HFFc6 (cell line): ENCODE data around the gene GORASP1. TPM values are rescaled to one million over a fixed set of nuclear protein-coding genes. Genes with fewer than 3 reads are reported as not detected.
A peak's percentile ranks its signal among the peaks of the same experiment; 100 is the strongest.

Source experiments
- DNase-seq: peaks from one replicate; pipeline ENCODE4 v3.0.0-alpha.2; 2018
- H3K27ac Mint-ChIP-seq: 2 replicates; pipeline ENCODE4 v1.8.0; 2020; ENCODE audit warnings: mild to moderate bottlenecking, mixed read lengths
- H3K27me3 Mint-ChIP-seq: 2 replicates; pipeline ENCODE4 v1.8.0; 2021; ENCODE audit warnings: mild to moderate bottlenecking, moderate library complexity, mixed read lengths; ENCODE audit not compliant: insufficient read depth
- H3K36me3 Mint-ChIP-seq: 2 replicates; pipeline ENCODE4 v1.8.0; 2021; ENCODE audit warnings: low read depth, mixed read lengths
- H3K4me1 Mint-ChIP-seq: 2 replicates; pipeline ENCODE4 v1.8.0; 2020; ENCODE audit warnings: low read depth, mixed read lengths
- H3K4me3 Mint-ChIP-seq: 2 replicates; pipeline ENCODE4 v1.8.0; 2020; ENCODE audit warnings: mild to moderate bottlenecking, moderate library complexity, mixed read lengths
- H3K9me3 Mint-ChIP-seq: 2 replicates; pipeline ENCODE4 v1.8.0; 2020; ENCODE audit warnings: mild to moderate bottlenecking, mixed read lengths
- CTCF ChIP-seq: fragments of 200-600 bp; sonication (generic); IDR thresholded peaks from 2 replicates; pipeline ENCODE4 v1.5.0; 2021; ENCODE audit warnings: antibody characterized with exemption, mild to moderate bottlenecking
- total RNA-seq, 6 experiments: library from RNA; stranded (reverse); fragmentation: NEBNext Ultra II Directional; extraction: Animal tissue kit (Norgen Biotek cat#: 25700); gene quantifications; 2 replicates in 1 of 6; 3 replicates in 5 of 6; pipeline ENCODE4 v1.2.3, GENCODE V29; 2021

The GORASP1 gene
- total RNA-seq, 6 experiments from 2014 or later = 42.7 to 52.1 (median 47.0) TPM

GRCh38 chr3:39086144-39086543 is 21.3 kb downstream of the GORASP1 start:
- Mint-ChIP-seq H3K36me3 (peaks cover 5% of the 10 kb centered on the region; the same call in 1 of the 2 replicates), H3K27ac (no peak overlapping the region), H3K27me3 (no peaks in the 10 kb centered on the region; the same call in 1 of the 2 replicates), H3K9me3 (no peaks in the 10 kb centered on the region), H3K4me1 (peaks cover 15% of the 10 kb centered on the region), H3K4me3 (no peak overlapping the region)
- DNase-seq = no peak
- TF ChIP-seq CTCF = no peak

- H3K27ac Mint-ChIP-seq = no peak overlapping the region
- DNase-seq = no peak
- no peaks in the 10 kb centered on the region for H3K4me1 Mint-ChIP-seq
- no peak for TF ChIP-seq CTCF
- H3K4me3 Mint-ChIP-seq = no peak overlapping the region
- H3K27me3 Mint-ChIP-seq = no peaks in the 10 kb centered on the region; the same call in 1 of the 2 replicates
- no peaks in the 10 kb centered on the region for H3K9me3 Mint-ChIP-seq
- H3K36me3 Mint-ChIP-seq = peaks cover 11% of the 10 kb centered on the region; the same call in 1 of the 2 replicates
These were observed 24.6 kb downstream of the GORASP1 start for GRCh38 chr3:39082666-39083313.

- Mint-ChIP-seq H3K9me3 (no peaks in the 10 kb centered on the region), H3K36me3 (peaks cover 16% of the 10 kb centered on the region), H3K27ac (no peak overlapping the region), H3K4me1 (no peaks in the 10 kb centered on the region), H3K27me3 (no peaks in the 10 kb centered on the region; the same call in 1 of the 2 replicates), H3K4me3 (no peak overlapping the region)
- DNase-seq = no peak
- TF ChIP-seq CTCF = no peak
These were observed 27.4 kb downstream of the GORASP1 start for GRCh38 chr3:39080026-39080425.

GRCh38 chr3:39079530-39079929 is 27.9 kb downstream of the GORASP1 start:
- H3K27ac Mint-ChIP-seq = no peak overlapping the region

GRCh38 chr3:39075910-39076309 is 31.5 kb downstream of the GORASP1 start:
- H3K36me3 Mint-ChIP-seq = peaks cover 24% of the 10 kb centered on the region
- H3K9me3 Mint-ChIP-seq = no peaks in the 10 kb centered on the region
- no peaks in the 10 kb centered on the region for H3K4me1 Mint-ChIP-seq
- no peak overlapping the region for H3K27ac Mint-ChIP-seq
- no peak for DNase-seq
- H3K27me3 Mint-ChIP-seq = no peaks in the 10 kb centered on the region
- H3K4me3 Mint-ChIP-seq = no peak overlapping the region
- TF ChIP-seq CTCF = no peak

More at GRCh38 chr3:39079530-39079929, 27.9 kb downstream of the GORASP1 start:
- TF ChIP-seq CTCF = peak; percentile 41; the same call in 1 of the 2 replicates
- DNase-seq = no peak
- H3K4me3 Mint-ChIP-seq = no peak overlapping the region
- peaks cover 21% of the 10 kb centered on the region for H3K36me3 Mint-ChIP-seq
- H3K9me3 Mint-ChIP-seq = no peaks in the 10 kb centered on the region
- H3K27me3 Mint-ChIP-seq = no peaks in the 10 kb centered on the region; the same call in 1 of the 2 replicates
- no peaks in the 10 kb centered on the region for H3K4me1 Mint-ChIP-seq
